Right lobe of liver (tissue), 6 donors: Measurements from ENCODE around the gene DIAPH3. TPM values are rescaled to one million over a fixed set of nuclear protein-coding genes. Genes with fewer than 3 reads are reported as not detected.

Experiments
- ATAC-seq, 4 donors: fragments of 200-7000 bp; cut with Tn5 transposase; one replicate each; pipeline ENCODE4 v1.9.1; 2020; ENCODE audit warnings: mild to moderate bottlenecking in 4 of 4, moderate library complexity in 4 of 4
- DNase-seq, 3 donors: peaks; one replicate each; pipeline ENCODE4 v3.0.0-alpha.2; 2020
- H3K27ac ChIP-seq, 3 donors: fragments of 200-600 bp; one replicate each; pipeline ENCODE4 v1.8.0; 2022
- H3K27me3 ChIP-seq, 2 donors: fragments of 200-600 bp; one replicate each; pipeline ENCODE4 v1.8.0; 2022
- H3K36me3 ChIP-seq, 4 donors: fragments of 200-600 bp; sonication (generic) in 1 of 4; one replicate each; pipeline versions ENCODE4 v1.5.1 to v1.8.0; 2017 to 2022; ENCODE audit warnings: control low read depth in 1 of 4
- H3K4me1 ChIP-seq, 4 donors: fragments of 200-600 bp; sonication (generic) in 1 of 4; one replicate each; pipeline versions ENCODE4 v1.5.1 to v1.8.0; 2017 to 2022; ENCODE audit warnings: control low read depth in 1 of 4
- H3K4me3 ChIP-seq, 3 donors: fragments of 200-600 bp; one replicate each; pipeline ENCODE4 v1.8.0; 2022
- H3K9me3 ChIP-seq, 4 donors: fragments of 200-600 bp; sonication (generic) in 1 of 4; one replicate each; pipeline versions ENCODE4 v1.5.1 to v1.8.0; 2017 to 2022; ENCODE audit warnings: control low read depth in 1 of 4
- POLR2A ChIP-seq: fragments of 450-650 bp; IDR thresholded peaks from one replicate; pipeline ENCODE4 v1.6.1; 2017; ENCODE audit warnings: antibody characterized with exemption, mild to moderate bottlenecking
- WGBS: methylation state at CpG from one replicate; pipeline ENCODE4 v1.1.6; 2018; ENCODE audit warnings: low coverage, low lambda C conversion rate; ENCODE audit not compliant: insufficient coverage; ENCODE audit errors: missing lambda C conversion rate; 5-methylcytosine and 5-hydroxymethylcytosine counted together
- intact Hi-C, 2 donors: fragments of 100-400 bp; cut with DNase I; formaldehyde crosslinking; loops; one replicate each; pipeline versions ENCODE4 v1.11.2 to v1.14.1; 2022
- total RNA-seq, 6 experiments: library from RNA; depleted of rRNA in 2 of 6; stranded (reverse); fragments of >200 nt in 2 of 6; fragmentation: NEBNext Ultra II Directional in 3 of 6; extraction: Animal tissue kit (Norgen Biotek cat#: 25700) in 3 of 6; gene quantifications; one replicate each; pipeline versions ENCODE4 v1.1.0 to v1.2.4, GENCODE V29; 2016 to 2023
- TF ChIP-seq, protein P1 (sequence below), 4 donors: fragments of 200-600 bp in 3 of 4; fragments of 450-650 bp in 1 of 4; IDR thresholded peaks; one replicate each; pipeline versions ENCODE4 v1.5.1 to v1.8.0; 2016 to 2022; ENCODE audit warnings: antibody characterized with exemption in 4 of 4, mild to moderate bottlenecking in 2 of 4
- donor health status: DM: no; HTN: yes; CAD: no.
- donor health status: DM: no; HTN: no; CAD: no.
- donor health status: DM: no; HTN: no; CAD: no.
- donor health status: DM: no; HTN: yes; CAD: no.
- donor health status: DM: no; HTN: yes; CAD: no.

DIAPH3 gene
- total RNA-seq, 6 experiments from 2014 or later, result 0.10 to 1.6 (median 0.93) TPM; not detected in 1

DNA sequence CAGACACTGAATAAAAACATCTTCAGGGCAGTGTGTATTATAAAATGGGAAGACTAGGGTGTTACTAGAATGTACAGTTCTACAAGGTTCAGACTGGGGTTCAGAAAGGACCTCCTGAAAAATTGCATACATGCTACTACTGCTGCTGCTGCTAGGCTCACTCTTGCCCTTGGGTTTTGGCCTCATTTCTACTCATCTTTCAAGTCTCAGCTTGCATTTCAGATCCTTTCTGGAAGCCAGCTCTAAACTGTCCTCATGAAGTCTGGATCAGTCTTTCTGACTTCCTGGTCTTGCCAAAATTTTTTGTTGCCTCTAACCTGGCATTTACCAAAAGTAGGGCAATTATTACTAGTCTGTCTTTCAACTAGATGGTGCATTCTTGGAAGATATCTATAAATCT is 393.3 kb downstream of the DIAPH3 start:
- DNase-seq, result no peak
- no peak for TF ChIP-seq POLR2A
- Histone ChIP-seq H3K27ac (no peak overlapping the region), H3K4me3 (no peak overlapping the region), H3K27me3 (no peaks in the 10 kb centered on the region), H3K4me1 (no peaks in the 10 kb centered on the region), H3K9me3 (no peaks in the 10 kb centered on the region), H3K36me3 (no peaks in the 10 kb centered on the region)
- intact Hi-C loops, result loop anchor here in 1 of 2 donors (5.0 kb wide), 1 partner anchor 93 kb away; no protein-coding TSS in a partner anchor
- no peak for ATAC-seq

DNA sequence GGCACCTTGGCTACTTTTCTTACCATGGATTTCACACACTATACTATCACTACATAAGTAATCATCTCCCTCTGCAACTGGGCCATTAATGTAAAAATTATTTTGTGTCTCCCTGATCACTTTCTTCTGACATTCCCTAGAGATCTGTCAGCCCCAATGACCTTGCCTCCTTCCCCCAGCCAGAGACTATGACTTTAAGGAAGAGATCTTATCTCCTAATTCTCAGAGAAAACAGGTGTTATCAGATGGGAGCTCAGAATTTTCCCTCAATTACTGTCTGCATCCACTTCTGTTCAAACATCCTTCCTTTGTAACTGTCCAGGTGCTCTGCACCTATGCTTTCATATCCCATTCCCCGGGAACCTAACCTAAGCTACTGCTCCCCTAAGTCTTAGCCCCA is 397.5 kb downstream of the DIAPH3 start:
- intact Hi-C loops, result no loop called here

DNA sequence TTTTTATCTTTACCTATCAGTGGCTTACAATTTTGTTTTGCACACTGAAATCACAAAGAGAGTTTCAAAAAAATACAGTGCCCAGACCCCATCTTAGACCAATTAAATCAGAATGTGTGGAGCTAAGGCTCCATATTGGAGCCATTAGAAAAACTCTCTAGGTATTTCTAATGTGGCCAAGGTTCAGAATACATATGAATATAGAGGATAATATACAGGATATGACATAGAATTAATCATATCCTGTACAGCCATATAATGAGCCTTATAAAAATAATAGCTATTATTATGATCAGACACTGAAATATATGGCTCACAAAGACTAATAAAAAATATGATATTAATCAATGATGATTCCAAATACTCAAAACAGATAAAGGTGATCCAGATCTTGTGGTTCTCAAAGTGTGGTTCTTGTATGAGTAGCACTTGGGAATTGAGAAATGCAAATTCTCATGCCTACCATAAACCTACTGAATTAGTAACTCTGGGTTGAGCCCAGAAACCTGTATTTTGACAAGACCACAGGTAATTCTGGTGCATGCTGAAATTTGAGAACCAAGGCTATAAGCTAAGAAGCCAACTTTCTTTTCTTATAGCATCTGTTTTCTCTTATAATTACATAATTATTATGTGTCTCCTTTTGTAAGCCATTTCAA is 408.0 kb downstream of the DIAPH3 start:
- intact Hi-C loops, result no loop called here
- Histone ChIP-seq H3K27me3 (no peaks in the 10 kb centered on the region), H3K4me3 (no peak overlapping the region), H3K36me3 (no peaks in the 10 kb centered on the region), H3K27ac (no peak overlapping the region), H3K4me1 (no peaks in the 10 kb centered on the region), H3K9me3 (no peaks in the 10 kb centered on the region)
- ATAC-seq, result no peak
- no peak for DNase-seq
- no peak for TF ChIP-seq POLR2A
- TF ChIP-seq, protein P1, sequence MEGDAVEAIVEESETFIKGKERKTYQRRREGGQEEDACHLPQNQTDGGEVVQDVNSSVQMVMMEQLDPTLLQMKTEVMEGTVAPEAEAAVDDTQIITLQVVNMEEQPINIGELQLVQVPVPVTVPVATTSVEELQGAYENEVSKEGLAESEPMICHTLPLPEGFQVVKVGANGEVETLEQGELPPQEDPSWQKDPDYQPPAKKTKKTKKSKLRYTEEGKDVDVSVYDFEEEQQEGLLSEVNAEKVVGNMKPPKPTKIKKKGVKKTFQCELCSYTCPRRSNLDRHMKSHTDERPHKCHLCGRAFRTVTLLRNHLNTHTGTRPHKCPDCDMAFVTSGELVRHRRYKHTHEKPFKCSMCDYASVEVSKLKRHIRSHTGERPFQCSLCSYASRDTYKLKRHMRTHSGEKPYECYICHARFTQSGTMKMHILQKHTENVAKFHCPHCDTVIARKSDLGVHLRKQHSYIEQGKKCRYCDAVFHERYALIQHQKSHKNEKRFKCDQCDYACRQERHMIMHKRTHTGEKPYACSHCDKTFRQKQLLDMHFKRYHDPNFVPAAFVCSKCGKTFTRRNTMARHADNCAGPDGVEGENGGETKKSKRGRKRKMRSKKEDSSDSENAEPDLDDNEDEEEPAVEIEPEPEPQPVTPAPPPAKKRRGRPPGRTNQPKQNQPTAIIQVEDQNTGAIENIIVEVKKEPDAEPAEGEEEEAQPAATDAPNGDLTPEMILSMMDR (IDR thresholded peaks at IDR 0.05), result no peak

More for the DNA sequence above, 397.5 kb downstream of the DIAPH3 start:
- H3K4me1 ChIP-seq, result no peaks in the 10 kb centered on the region
- H3K9me3 ChIP-seq, result no peaks in the 10 kb centered on the region
- DNase-seq (no peak), ATAC-seq (no peak)
- WGBS, result 92% methylated on average over 1 of the region's 1 CpG
- no peaks in the 10 kb centered on the region for H3K36me3 ChIP-seq
- TF ChIP-seq, protein P1 (IDR thresholded peaks at IDR 0.05), result no peak
- TF ChIP-seq POLR2A, result no peak
- no peak overlapping the region for H3K27ac ChIP-seq
- H3K4me3 ChIP-seq, result no peak overlapping the region
- no peaks in the 10 kb centered on the region for H3K27me3 ChIP-seq

DNA sequence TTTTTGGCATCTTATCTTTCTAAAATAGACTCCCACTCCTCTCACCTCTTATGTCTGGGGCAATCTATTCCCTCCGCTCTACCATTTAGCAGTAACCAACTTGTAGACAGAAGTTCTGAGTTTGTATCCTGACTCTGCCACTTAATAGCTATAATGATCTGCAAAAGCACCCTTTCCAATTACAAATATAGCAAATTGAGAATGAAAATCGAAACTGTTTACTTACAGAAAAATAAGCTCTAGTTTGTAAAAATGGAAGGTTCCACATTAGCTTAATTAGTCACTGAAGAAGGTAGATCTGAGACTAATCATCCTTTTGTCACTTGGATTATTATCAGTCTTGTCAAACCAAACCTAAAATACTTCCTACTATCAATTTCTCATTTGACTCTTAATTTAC is 409.3 kb downstream of the DIAPH3 start:
- no peak for DNase-seq
- no peak for ATAC-seq
- Histone ChIP-seq H3K9me3 (no peaks in the 10 kb centered on the region), H3K4me1 (no peaks in the 10 kb centered on the region), H3K4me3 (no peak overlapping the region), H3K27ac (no peak overlapping the region), H3K36me3 (no peaks in the 10 kb centered on the region), H3K27me3 (no peaks in the 10 kb centered on the region)
- TF ChIP-seq POLR2A, result no peak
- TF ChIP-seq, protein P1 (IDR thresholded peaks at IDR 0.05), result no peak
- intact Hi-C loops, result no loop called here
- 81% methylated on average over 2 of the region's 2 CpGs for WGBS

DNA sequence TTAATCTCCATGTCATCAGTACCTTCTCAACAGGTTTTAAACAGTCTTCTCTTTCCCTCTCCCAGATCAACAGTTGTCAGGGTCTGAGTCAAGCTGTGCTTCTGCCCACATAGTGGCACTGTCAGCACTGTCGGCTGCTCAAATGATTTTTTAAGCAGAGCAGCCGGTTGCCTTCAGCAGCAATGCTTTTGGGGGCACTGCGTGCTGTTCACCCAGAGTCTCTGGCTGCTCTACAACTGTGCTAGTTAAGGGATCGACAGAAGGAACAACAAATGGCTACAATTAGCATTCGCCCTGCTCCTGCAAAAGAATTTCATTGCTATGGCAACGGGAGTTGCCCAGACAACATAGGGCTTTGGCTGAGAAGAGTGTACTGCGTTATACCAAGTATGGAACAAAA is 412.9 kb downstream of the DIAPH3 start:
- no peak for ATAC-seq
- DNase-seq, result no peak

More for the DNA sequence above, 412.9 kb downstream of the DIAPH3 start:
- Histone ChIP-seq H3K27ac (no peak overlapping the region), H3K27me3 (no peaks in the 10 kb centered on the region), H3K4me3 (no peak overlapping the region), H3K4me1 (no peaks in the 10 kb centered on the region), H3K9me3 (no peaks in the 10 kb centered on the region), H3K36me3 (no peaks in the 10 kb centered on the region)
- WGBS, result 30% methylated on average over 4 of the region's 7 CpGs
- intact Hi-C loops, result no loop called here
- TF ChIP-seq, protein P1 (IDR thresholded peaks at IDR 0.05), result no peak
- TF ChIP-seq POLR2A, result no peak
